HCEC 1CT (cell line): ENCODE results near the gene NOL8.

Experiments used
- DNase-seq: peaks from one replicate; pipeline ENCODE4 v3.0.0-alpha.2; 2017

NOL8 gene

DNA sequence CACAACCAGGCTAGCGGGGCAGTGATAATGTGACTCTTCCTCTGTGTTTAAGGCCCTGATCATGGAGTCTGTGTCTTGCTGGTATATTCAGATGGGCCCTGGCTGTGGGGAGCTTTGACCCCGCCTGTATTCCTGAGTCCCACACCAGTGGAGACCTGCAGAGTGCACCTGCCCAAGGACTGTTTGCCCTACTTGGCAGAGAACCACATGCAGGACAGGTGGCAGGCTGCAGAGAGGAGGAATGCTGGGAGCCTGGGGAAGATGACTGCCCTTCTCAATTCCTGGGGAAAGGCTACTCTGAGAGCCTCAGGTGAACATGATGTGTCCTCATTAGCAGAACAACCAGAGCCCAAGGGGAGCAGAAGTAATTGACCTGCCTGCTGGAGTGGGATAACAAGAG lies 67.8 kb downstream of the NOL8 start:
- DNase-seq = no peak

DNA sequence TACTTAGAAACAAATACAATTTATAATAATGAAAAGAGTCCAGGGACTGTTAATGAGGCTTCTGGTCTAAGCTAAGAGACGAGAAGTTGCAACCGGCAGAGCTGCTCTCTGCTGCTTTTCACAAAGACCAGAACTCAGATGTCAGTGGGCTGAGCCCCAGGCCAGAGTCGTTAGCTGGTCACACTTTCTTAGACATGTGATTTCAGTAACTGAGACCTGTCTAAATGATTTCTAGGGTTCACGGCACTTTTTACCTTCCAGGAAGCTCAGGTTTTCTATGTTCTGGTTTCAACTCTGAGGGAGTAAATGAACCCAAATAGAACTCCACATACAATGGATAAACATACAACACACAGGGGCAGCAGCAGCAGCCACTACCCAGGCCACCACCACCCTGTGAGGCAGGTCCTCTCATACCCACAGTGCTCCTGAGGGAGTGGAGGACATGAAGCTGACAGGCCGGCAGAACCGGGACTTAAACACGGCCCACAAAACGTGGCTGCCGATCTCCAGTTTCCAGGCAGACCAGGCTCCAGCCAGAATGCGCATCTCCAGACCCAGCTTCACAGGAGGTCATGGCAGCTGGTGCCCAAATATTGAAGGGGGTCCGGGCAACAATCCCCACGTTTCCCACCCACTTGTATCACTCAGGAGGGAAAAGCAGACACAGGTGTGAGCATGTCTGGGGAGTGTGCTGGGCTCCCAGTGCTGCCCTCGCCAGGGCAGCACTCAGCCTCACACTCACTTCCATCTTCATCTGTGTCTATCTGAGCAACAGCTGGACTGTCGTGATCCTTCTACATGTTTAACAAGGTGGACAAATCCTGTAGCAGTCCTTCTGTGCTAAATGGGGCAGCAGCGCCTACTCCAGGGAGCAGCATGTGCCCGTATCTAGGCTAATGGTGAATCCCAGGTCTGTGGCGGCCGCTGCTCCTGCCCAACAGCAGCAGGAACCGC lies 70.5 kb downstream of the NOL8 start:
- no peak for DNase-seq

DNA sequence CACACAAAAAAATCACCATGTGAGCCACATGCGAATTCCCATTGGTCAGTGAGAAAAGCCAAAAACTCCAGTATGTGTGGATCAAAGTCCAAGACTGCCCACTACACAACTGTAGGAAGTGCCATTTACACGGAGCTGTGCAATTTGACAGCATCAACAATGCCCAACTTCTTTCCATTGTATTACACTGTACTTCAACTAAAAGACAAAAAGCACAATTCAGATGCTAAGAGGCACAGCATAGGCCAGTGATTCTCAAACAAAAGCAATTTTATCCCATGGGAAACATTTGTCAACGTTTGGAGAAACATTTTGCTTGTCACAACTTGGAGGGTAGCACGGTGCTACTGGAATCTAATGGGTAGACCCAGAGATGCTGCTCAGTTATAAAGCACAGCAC lies 71.5 kb downstream of the NOL8 start:
- DNase-seq = no peak

DNA sequence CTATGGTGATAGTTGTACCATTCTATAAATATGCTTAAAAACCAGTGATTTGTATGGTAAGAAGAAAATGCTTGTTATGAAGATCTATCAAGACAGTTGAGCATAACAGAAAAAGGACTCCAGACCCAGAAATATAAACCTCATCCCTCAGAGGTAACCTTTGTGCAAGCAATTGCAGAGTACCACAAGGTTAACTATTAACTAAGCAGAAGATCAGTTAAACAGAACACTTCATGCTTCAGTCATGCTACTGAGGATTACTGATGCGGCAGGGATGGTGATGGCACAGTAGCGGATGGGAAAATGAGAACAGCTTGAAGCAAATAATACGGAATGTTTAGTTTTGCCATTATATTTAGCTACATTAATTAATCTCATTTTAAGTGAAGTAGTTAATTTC lies 77.2 kb downstream of the NOL8 start:
- DNase-seq = no peak
